GM13977 (cell line): ENCODE results near the gene NPW.

Experiments used
- DNase-seq: peaks from one replicate; pipeline ENCODE4 v3.0.0; 2012; ENCODE audit warnings: low spot score
- CTCF ChIP-seq: IDR thresholded peaks from 2 replicates; pipeline ENCODE4 v1.5.1; 2012; ENCODE audit warnings: mild to moderate bottlenecking, control low read depth; ENCODE audit not compliant: insufficient read depth; ENCODE audit errors: extremely low read depth, missing control alignments
- in situ Hi-C: fragments of 300-500 bp; cut with MboI; formaldehyde crosslinking; loops from one replicate; pipeline ENCODE4 v1.12.0; 2022; ENCODE audit warnings: low sequenced_read_pairs, low pct_unique_long_range_greater_than_20kb, mixed read lengths, inconsistent platforms; ENCODE audit not compliant: unreplicated experiment

The NPW gene

DNA sequence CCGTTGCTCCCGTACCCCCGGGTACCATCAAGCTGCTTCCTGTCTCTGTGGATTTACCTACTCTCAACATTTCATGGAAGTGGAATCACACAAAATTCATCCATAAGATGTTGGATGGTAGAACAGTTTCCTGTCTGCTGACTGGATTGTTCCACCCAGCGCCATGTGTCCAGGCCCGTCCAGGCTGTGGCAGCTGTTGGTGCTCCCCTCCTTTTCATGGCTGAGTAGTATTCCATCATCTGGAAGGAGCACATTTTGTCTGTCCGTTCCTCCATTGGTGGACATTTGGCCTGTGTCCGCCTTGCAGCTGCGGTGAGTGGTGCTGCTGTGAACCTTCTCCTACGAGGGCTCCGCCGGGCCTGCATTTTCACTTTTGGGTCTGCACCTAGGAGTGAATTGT is 46.6 kb downstream of the NPW start:
- TF ChIP-seq CTCF: no peak
- no peak for DNase-seq
- in situ Hi-C loops: no loop called here
